MM.1S (cell line): ENCODE measurements around the gene PLEKHG7.

ENCODE experiments used
- DNase-seq: peaks from one replicate; pipeline ENCODE4 v3.0.0-alpha.2; 2015
- H2AFZ ChIP-seq: fragments of 300-600 bp; sonication (generic); 2 replicates; pipeline ENCODE4 v1.6.0; 2016; ENCODE audit warnings: antibody characterized with exemption, low read length
- H3F3A ChIP-seq: fragments of 300-600 bp; sonication (generic); 2 replicates; pipeline ENCODE4 v1.6.1; 2016; ENCODE audit warnings: mild to moderate bottlenecking, antibody characterized with exemption, low read length, moderate library complexity, mixed read lengths; ENCODE audit not compliant: insufficient read depth
- H3K27ac ChIP-seq: fragments of 300-600 bp; sonication (generic); 2 replicates; pipeline ENCODE4 v1.5.1; 2016; ENCODE audit warnings: mild to moderate bottlenecking, low read length
- H3K27me3 ChIP-seq: fragments of 300-600 bp; sonication (generic); replicated peaks from 2 replicates; pipeline ENCODE4 v1.6.0; 2016; ENCODE audit warnings: low read length; ENCODE audit not compliant: insufficient read depth
- H3K36me3 ChIP-seq: fragments of 300-600 bp; sonication (generic); replicated peaks from 2 replicates; pipeline ENCODE4 v1.6.1; 2016; ENCODE audit warnings: mild to moderate bottlenecking, low read length, mixed read lengths; ENCODE audit not compliant: insufficient read depth
- H3K4me1 ChIP-seq: fragments of 300-600 bp; sonication (generic); 2 replicates; pipeline ENCODE4 v1.6.1; 2016; ENCODE audit warnings: low read length, mixed read lengths
- H3K4me2 ChIP-seq: fragments of 300-600 bp; sonication (generic); 2 replicates; pipeline ENCODE4 v1.6.0; 2016; ENCODE audit warnings: low read depth, low read length
- H3K4me3 ChIP-seq: fragments of 300-600 bp; sonication (generic); 2 replicates; pipeline ENCODE4 v1.5.1; 2016; ENCODE audit warnings: low read length, mixed read lengths
- H3K79me2 ChIP-seq: fragments of 300-600 bp; sonication (generic); 2 replicates; pipeline ENCODE4 v1.6.1; 2016; ENCODE audit warnings: mixed run types, low read length, mixed read lengths
- H3K9ac ChIP-seq: fragments of 300-600 bp; sonication (generic); 2 replicates; pipeline ENCODE4 v1.6.1; 2016; ENCODE audit warnings: low read length, mixed read lengths
- H3K9me2 ChIP-seq: fragments of 300-600 bp; sonication (generic); replicated peaks from 2 replicates; pipeline ENCODE4 v1.6.1; 2016; ENCODE audit warnings: mild to moderate bottlenecking, low read length, mixed read lengths; ENCODE audit not compliant: insufficient read depth
- H3K9me3 ChIP-seq: fragments of 300-600 bp; sonication (generic); replicated peaks from 2 replicates; pipeline ENCODE4 v1.6.1; 2016; ENCODE audit warnings: mild to moderate bottlenecking, low read length, mixed read lengths; ENCODE audit not compliant: insufficient read depth
- H4K20me1 ChIP-seq: fragments of 300-600 bp; sonication (generic); 2 replicates; pipeline ENCODE4 v1.6.1; 2016; ENCODE audit warnings: mild to moderate bottlenecking, low read length, moderate library complexity, mixed read lengths; ENCODE audit not compliant: insufficient read depth
- EZH2 ChIP-seq: fragments of 300-600 bp; sonication (generic); optimal IDR thresholded peaks from 2 replicates; pipeline ENCODE3; 2017; ENCODE audit warnings: low read depth, mild to moderate bottlenecking, antibody characterized with exemption, low read length, mixed read lengths
- EZH2phosphoT487 ChIP-seq: fragments of 300-600 bp; sonication (generic); IDR thresholded peaks from 2 replicates; pipeline ENCODE4 v1.6.1; 2018; ENCODE audit warnings: antibody characterized with exemption, low read length
- TF ChIP-seq, protein P1 (sequence below): fragments of 300-600 bp; sonication (generic); IDR thresholded peaks from 2 replicates; pipeline ENCODE4 v1.5.1; 2016; ENCODE audit warnings: antibody characterized with exemption, low read length, mixed read lengths

The PLEKHG7 gene

DNA sequence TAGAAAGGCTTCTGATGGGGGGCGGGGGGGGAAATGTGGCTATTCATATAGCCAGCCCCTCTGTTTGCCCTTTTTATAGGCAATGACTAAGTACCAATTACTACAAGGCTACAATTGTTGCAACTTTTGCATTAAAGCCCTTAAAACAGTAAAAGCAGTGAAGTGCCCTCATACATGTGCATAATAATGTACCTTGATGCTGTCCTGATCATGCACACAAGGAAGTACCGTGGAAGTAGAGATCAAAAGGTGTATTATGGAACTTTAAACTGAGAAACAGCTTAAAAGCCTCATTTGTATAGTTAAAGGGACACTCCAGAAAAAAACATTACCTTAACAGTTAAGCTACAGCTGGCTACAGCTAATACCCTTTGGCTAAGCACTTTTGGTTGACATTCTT lies 111.8 kb downstream of the PLEKHG7 start:
- TF ChIP-seq, protein P1, sequence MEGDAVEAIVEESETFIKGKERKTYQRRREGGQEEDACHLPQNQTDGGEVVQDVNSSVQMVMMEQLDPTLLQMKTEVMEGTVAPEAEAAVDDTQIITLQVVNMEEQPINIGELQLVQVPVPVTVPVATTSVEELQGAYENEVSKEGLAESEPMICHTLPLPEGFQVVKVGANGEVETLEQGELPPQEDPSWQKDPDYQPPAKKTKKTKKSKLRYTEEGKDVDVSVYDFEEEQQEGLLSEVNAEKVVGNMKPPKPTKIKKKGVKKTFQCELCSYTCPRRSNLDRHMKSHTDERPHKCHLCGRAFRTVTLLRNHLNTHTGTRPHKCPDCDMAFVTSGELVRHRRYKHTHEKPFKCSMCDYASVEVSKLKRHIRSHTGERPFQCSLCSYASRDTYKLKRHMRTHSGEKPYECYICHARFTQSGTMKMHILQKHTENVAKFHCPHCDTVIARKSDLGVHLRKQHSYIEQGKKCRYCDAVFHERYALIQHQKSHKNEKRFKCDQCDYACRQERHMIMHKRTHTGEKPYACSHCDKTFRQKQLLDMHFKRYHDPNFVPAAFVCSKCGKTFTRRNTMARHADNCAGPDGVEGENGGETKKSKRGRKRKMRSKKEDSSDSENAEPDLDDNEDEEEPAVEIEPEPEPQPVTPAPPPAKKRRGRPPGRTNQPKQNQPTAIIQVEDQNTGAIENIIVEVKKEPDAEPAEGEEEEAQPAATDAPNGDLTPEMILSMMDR, result no peak
- TF ChIP-seq EZH2 (no peak), EZH2phosphoT487 (no peak)
- Histone ChIP-seq H3K9me2 (no peaks in the 10 kb centered on the region), H2AFZ (no peak overlapping the region), H4K20me1 (no peaks in the 10 kb centered on the region), H3K4me2 (no peak overlapping the region), H3K36me3 (no peaks in the 10 kb centered on the region; the same call in 1 of the 2 replicates), H3F3A (no peaks in the 10 kb centered on the region), H3K27ac (no peak overlapping the region), H3K4me1 (no peaks in the 10 kb centered on the region), H3K9me3 (no peaks in the 10 kb centered on the region), H3K79me2 (no peaks in the 10 kb centered on the region), H3K4me3 (no peak overlapping the region), H3K27me3 (no peaks in the 10 kb centered on the region), H3K9ac (no peak overlapping the region)
- no peak for DNase-seq

DNA sequence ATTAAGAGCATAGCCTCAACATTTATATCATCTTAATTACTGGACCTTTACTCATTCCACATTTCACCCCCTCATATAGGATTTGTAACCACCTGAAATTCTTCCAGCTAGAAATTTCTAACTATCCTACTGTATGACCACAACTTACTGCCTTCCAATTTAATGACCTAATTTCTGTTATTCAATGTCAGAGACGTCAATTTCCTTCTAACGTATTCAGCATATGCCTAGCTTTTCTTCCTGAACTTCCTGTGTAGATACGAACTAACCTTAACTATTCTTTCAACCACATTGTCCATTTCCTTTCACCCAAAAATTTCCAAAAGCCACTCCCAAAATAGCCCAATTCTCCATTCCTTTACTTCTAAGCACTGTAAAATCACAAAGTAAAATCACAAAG lies 118.4 kb downstream of the PLEKHG7 start:
- no peaks in the 10 kb centered on the region for H3K27me3 ChIP-seq
- no peaks in the 10 kb centered on the region for H3K9me2 ChIP-seq
- H3K9me3 ChIP-seq, result no peaks in the 10 kb centered on the region
- H3K4me2 ChIP-seq, result no peak overlapping the region
- TF ChIP-seq EZH2phosphoT487 (no peak), EZH2 (no peak)
- TF ChIP-seq, protein P1, result no peak
- H3K27ac ChIP-seq, result no peak overlapping the region
- H3K4me3 ChIP-seq, result no peak overlapping the region
- H3K4me1 ChIP-seq, result no peaks in the 10 kb centered on the region
- no peak for DNase-seq
- no peak overlapping the region for H3K9ac ChIP-seq
- no peaks in the 10 kb centered on the region for H3K79me2 ChIP-seq
- H3K36me3 ChIP-seq, result no peaks in the 10 kb centered on the region
- no peak overlapping the region for H2AFZ ChIP-seq
- no peaks in the 10 kb centered on the region for H3F3A ChIP-seq
- no peaks in the 10 kb centered on the region for H4K20me1 ChIP-seq
